Glutamatergic neuron (in vitro differentiated cells): ENCODE results near the gene MAPRE2. TPM values are rescaled to one million over a fixed set of nuclear protein-coding genes. Genes with fewer than 3 reads are reported as not detected.
A peak's percentile ranks its signal among the peaks of the same experiment; 100 is the strongest.

ENCODE experiments used
- DNase-seq: peaks from one replicate; pipeline ENCODE4 v3.0.0; 2022
- H3K27ac Mint-ChIP-seq: one replicate; pipeline ENCODE4 v1.8.0; 2020; ENCODE audit warnings: mild to moderate bottlenecking, mixed read lengths, inconsistent platforms; ENCODE audit not compliant: unreplicated experiment
- H3K27me3 Mint-ChIP-seq: one replicate; pipeline ENCODE4 v1.8.0; 2020; ENCODE audit warnings: mild to moderate bottlenecking, moderate library complexity, mixed read lengths, inconsistent platforms; ENCODE audit not compliant: unreplicated experiment
- H3K36me3 Mint-ChIP-seq: one replicate; pipeline ENCODE4 v1.8.0; 2020; ENCODE audit warnings: mild to moderate bottlenecking, mixed read lengths, inconsistent platforms; ENCODE audit not compliant: unreplicated experiment
- H3K4me1 Mint-ChIP-seq: one replicate; pipeline ENCODE4 v1.8.0; 2020; ENCODE audit warnings: mild to moderate bottlenecking, low read depth, mixed read lengths, inconsistent platforms; ENCODE audit not compliant: unreplicated experiment
- H3K4me3 Mint-ChIP-seq: one replicate; pipeline ENCODE4 v1.8.0; 2020; ENCODE audit warnings: mild to moderate bottlenecking, mixed read lengths, inconsistent platforms; ENCODE audit not compliant: unreplicated experiment
- H3K9me3 Mint-ChIP-seq: one replicate; pipeline ENCODE4 v1.8.0; 2020; ENCODE audit warnings: mild to moderate bottlenecking, moderate library complexity, mixed read lengths, inconsistent platforms; ENCODE audit not compliant: unreplicated experiment
- long read RNA-seq: library from polyadenylated mRNA; unstranded; transcript quantifications from one replicate; pipeline ENCODE4 v2.0.0, GENCODE V29; 2020; ENCODE audit not compliant: unreplicated experiment
- total RNA-seq: library from RNA; stranded (reverse); fragmentation: NEBNext Ultra II Directional; extraction: Animal tissue kit (Norgen Biotek cat#: 25700); gene quantifications from one replicate; pipeline ENCODE4 v1.2.1, GENCODE V29; 2021; ENCODE audit not compliant: unreplicated experiment
- TF ChIP-seq, protein P1 (sequence below): fragments of 200-600 bp; sonication (generic); IDR thresholded peaks from one replicate; pipeline ENCODE4 v1.5.0; 2021; ENCODE audit not compliant: partially characterized antibody, unreplicated experiment

The MAPRE2 gene
- 127 TPM for total RNA-seq
- long read RNA-seq, full-length matches to known transcripts: 18 of 26 reads
- long read RNA-seq, partial matches to known transcripts: 2 of 26 reads
- long read RNA-seq, other reads (novel, unspliced or antisense): 6 of 26 reads

DNA sequence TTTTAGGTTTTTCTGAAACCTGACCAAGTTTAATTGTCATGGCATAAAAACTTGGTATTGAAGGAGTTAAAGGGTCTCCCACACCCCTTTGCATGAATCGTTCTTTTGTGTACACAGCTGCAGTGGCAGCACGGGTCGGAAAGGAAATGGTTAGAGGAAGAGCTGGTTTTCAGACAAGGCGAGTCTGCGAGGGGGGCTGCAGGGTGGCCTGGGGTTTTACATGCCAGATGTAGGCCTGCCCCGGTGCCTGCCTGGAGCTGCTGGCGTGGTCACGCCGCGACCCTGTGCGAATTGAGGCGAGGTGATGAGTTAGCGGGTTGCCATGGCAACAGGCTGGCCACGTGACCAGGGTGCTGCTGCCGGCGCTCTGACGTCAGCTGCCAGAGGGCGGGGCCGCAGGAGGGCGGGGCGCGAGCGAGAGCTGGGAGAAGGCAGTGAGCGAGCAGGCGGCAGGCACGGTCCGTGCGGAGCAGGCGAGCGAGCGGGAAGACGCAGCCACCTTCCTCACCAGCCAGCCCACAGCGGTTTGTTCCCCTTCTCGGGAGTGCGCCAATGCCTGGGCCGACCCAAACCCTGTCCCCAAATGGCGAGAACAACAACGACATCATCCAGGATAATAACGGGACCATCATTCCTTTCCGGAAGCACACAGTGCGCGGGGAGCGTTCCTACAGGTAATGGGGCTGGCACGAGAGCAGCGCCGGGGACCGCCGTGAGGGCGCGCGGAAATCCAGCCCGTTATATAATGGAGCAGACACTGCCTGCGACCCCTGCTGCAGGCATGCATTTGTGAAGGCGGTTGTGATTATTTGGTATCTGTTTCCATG is at the start of gene MAPRE2:
Gene MAPRE2 (plus strand): TSS at position 426 of the 827 bp plus-strand sequence. CDS start 127 bp downstream, at position 553.
- peaks cover 37% of the 10 kb centered on the region for H3K4me1 Mint-ChIP-seq
- no peaks in the 10 kb centered on the region for H3K36me3 Mint-ChIP-seq
- TF ChIP-seq, protein P1, sequence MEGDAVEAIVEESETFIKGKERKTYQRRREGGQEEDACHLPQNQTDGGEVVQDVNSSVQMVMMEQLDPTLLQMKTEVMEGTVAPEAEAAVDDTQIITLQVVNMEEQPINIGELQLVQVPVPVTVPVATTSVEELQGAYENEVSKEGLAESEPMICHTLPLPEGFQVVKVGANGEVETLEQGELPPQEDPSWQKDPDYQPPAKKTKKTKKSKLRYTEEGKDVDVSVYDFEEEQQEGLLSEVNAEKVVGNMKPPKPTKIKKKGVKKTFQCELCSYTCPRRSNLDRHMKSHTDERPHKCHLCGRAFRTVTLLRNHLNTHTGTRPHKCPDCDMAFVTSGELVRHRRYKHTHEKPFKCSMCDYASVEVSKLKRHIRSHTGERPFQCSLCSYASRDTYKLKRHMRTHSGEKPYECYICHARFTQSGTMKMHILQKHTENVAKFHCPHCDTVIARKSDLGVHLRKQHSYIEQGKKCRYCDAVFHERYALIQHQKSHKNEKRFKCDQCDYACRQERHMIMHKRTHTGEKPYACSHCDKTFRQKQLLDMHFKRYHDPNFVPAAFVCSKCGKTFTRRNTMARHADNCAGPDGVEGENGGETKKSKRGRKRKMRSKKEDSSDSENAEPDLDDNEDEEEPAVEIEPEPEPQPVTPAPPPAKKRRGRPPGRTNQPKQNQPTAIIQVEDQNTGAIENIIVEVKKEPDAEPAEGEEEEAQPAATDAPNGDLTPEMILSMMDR: no peak
- H3K27ac Mint-ChIP-seq: peak within 1 kb of the TSS; percentile 99
- peak; percentile 100 for DNase-seq
- H3K27me3 Mint-ChIP-seq: peaks cover 16% of the 10 kb centered on the region
- peak within 1 kb of the TSS; percentile 98 for H3K4me3 Mint-ChIP-seq
- H3K9me3 Mint-ChIP-seq: peaks cover 13% of the 10 kb centered on the region

DNA sequence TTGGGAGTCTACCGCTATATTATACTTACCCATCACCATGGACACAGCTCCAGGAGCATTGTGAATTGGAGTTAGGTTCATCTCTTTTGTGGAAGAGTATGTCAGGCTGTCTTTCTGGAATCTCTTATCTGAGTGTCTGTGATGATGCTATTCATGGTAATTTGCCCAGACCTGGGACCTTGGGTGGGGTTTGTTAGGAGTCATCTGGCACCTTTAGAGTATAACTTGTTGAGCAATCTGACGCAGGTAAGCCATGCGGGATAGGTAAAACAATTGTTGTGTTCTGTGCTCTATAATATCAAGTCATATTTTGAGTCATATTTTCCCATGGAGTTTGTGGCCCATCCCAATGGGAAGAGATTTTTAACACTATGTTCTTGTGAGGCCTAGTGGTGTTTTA is 49.7 kb upstream of the MAPRE2 start:
- no peaks in the 10 kb centered on the region for H3K27me3 Mint-ChIP-seq
- no peak for DNase-seq
- no peak overlapping the region for H3K27ac Mint-ChIP-seq
- H3K9me3 Mint-ChIP-seq: no peaks in the 10 kb centered on the region
- no peak overlapping the region for H3K4me3 Mint-ChIP-seq
- H3K4me1 Mint-ChIP-seq: no peaks in the 10 kb centered on the region
- peaks cover 14% of the 10 kb centered on the region for H3K36me3 Mint-ChIP-seq
- TF ChIP-seq, protein P1: no peak

DNA sequence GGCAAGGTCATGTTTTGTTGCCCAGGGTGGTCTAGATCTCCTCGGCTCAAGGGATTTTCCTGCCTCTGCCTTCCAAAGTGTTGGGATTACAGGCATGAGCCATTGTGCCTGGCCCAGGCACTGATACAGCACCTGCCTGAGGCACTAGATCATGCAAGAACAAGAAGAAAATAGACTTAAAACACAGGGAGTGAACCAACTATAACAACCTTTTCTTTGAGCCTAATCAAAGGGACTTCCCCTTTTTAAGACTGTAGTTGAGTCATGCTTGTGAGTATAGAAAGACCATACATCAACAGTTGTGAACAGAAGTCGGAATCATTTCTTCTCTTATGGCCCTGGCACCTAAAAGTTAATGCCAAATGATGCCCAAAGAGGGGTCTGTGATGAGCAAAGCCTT is 47.9 kb upstream of the MAPRE2 start:
- H3K4me3 Mint-ChIP-seq: no peak overlapping the region
- no peak overlapping the region for H3K27ac Mint-ChIP-seq
- H3K36me3 Mint-ChIP-seq: peaks cover 20% of the 10 kb centered on the region
- TF ChIP-seq, protein P1: no peak
- H3K4me1 Mint-ChIP-seq: no peaks in the 10 kb centered on the region
- H3K27me3 Mint-ChIP-seq: no peaks in the 10 kb centered on the region
- peaks cover 5% of the 10 kb centered on the region for H3K9me3 Mint-ChIP-seq
- DNase-seq: no peak

DNA sequence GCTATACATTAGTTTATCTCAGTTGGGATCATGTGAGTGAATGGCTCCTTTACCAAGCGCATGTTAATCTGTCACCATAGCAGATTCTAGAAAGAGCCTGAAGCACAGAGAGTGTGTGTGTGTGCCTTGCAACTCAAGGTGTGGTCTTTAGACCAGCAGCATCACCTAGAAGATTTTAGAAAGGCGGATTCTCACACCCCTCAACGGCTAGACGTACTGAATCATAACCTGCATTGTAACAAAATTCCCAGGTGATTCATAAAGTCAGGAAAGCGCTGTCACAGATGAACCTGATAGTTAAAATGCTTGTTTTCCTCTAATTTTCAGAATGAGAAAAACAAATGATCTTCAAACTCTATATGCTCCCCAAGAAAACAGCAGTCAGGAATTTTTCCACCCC is 45.5 kb upstream of the MAPRE2 start:
- no peak overlapping the region for H3K27ac Mint-ChIP-seq
- TF ChIP-seq, protein P1: no peak
- H3K36me3 Mint-ChIP-seq: peaks cover 20% of the 10 kb centered on the region
- no peak for DNase-seq
- peaks cover 4% of the 10 kb centered on the region for H3K4me1 Mint-ChIP-seq
- no peak overlapping the region for H3K4me3 Mint-ChIP-seq
- peaks cover 5% of the 10 kb centered on the region for H3K9me3 Mint-ChIP-seq
- no peaks in the 10 kb centered on the region for H3K27me3 Mint-ChIP-seq

DNA sequence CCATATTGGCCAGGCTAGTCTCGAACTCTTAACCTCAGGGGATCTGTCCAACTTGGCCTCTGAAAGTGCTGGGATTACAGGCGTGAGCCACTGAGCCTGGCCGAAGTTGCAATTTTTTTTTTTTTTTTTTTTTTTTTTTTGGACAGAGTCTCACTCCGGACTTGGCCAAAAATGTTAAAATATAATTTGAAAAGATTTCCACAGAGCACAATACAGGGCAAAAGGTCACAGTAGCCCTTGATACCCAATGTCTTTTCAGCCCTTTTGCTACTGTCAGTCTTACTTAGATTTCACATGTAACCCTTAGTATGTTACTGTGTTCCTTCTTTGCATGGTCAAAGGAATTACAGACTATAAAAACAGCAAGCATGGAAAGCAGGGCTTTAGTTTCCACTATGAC is 42.6 kb upstream of the MAPRE2 start:
- no peak overlapping the region for H3K27ac Mint-ChIP-seq
- TF ChIP-seq, protein P1: no peak
- DNase-seq: no peak
- H3K9me3 Mint-ChIP-seq: peaks cover 5% of the 10 kb centered on the region
- H3K36me3 Mint-ChIP-seq: peaks cover 20% of the 10 kb centered on the region
- H3K4me3 Mint-ChIP-seq: no peak overlapping the region
- H3K27me3 Mint-ChIP-seq: no peaks in the 10 kb centered on the region
- peaks cover 4% of the 10 kb centered on the region for H3K4me1 Mint-ChIP-seq
